Epithelial cell of proximal tubule (primary cell): ENCODE data around the gene CALML4. TPM values are rescaled to one million over a fixed set of nuclear protein-coding genes. Genes with fewer than 3 reads are reported as not detected.
"Not testable (repeated sequence)": the region's sequence is repeated elsewhere in the genome, so short reads cannot be mapped to it uniquely, and the experiment has no call there.

Experiments
- DNase-seq: peaks from one replicate; pipeline ENCODE4 v3.0.0-alpha.2; 2011; ENCODE audit warnings: low read depth
- H3K4me3 ChIP-seq: 2 replicates; pipeline ENCODE4 v1.5.1; 2011; ENCODE audit warnings: low read depth, mild to moderate bottlenecking, low read length
- CTCF ChIP-seq: conservative IDR thresholded peaks from 2 replicates; pipeline ENCODE4 v1.5.1; 2012; ENCODE audit warnings: low read depth, mild to moderate bottlenecking, low read length
- total RNA-seq: library from RNA; depleted of rRNA; stranded (reverse); fragments of >200 nt; gene quantifications from 2 replicates; pipeline ENCODE4 v1.2.3, GENCODE V29; 2015

CALML4 gene
- total RNA-seq, 1 donor from 2014 or later = 3.8 TPM

GRCh38 chr15:68223171-68223570, 18.0 kb upstream of the CALML4 start:
- no peak overlapping the region for H3K4me3 ChIP-seq
- no peak for TF ChIP-seq CTCF
- DNase-seq = no peak

- not testable (repeated sequence) for DNase-seq, H3K4me3 ChIP-seq
Observed at GRCh38 chr15:68222432-68222743, 17.3 kb upstream of the CALML4 start.

- not testable (repeated sequence) for DNase-seq, H3K4me3 ChIP-seq
Observed at GRCh38 chr15:68221530-68222431, 16.6 kb upstream of the CALML4 start.

GRCh38 chr15:68220967-68221366, 15.8 kb upstream of the CALML4 start:
- no peak for TF ChIP-seq CTCF
- no peak for DNase-seq
- no peak overlapping the region for H3K4me3 ChIP-seq

GRCh38 chr15:68220489-68220888, 15.4 kb upstream of the CALML4 start:
- TF ChIP-seq CTCF = no peak
- no peak overlapping the region for H3K4me3 ChIP-seq
- DNase-seq = no peak

GRCh38 chr15:68218847-68219798, 14.0 kb upstream of the CALML4 start:
- TF ChIP-seq CTCF = no peak
- no peak overlapping the region for H3K4me3 ChIP-seq
- DNase-seq = no peak

- no peak overlapping the region for H3K4me3 ChIP-seq
- TF ChIP-seq CTCF = no peak
- DNase-seq = no peak
Observed at GRCh38 chr15:68218331-68218730, 13.2 kb upstream of the CALML4 start.
